Panc1 (cell line): ENCODE data around the gene CAPN11. TPM values are rescaled to one million over a fixed set of nuclear protein-coding genes. Genes with fewer than 3 reads are reported as not detected.

Experiments used
- ATAC-seq: fragments of 200-7000 bp; cut with Tn5 transposase; 2 replicates; pipeline ENCODE4 v1.9.1; 2020; ENCODE audit warnings: mild to moderate bottlenecking, moderate library complexity
- BruUV-seq: library from RNA; stranded (reverse); fragments of 400-500 nt; replicated peaks from 2 replicates; lab custom pipeline; 2021; lab: Mats Ljungman, UMichigan
- CTCF ChIA-PET: fragments of 300-600 bp; sonication (Branson Sonifier 250); formaldehyde crosslinking; loops from one replicate; lab custom pipeline; 2022; ENCODE audit warnings: antibody characterized with exemption; lab: Charles Lee
- POLR2A ChIA-PET: fragments of 300-600 bp; sonication (Branson Sonifier 250); formaldehyde crosslinking; loops from one replicate; lab custom pipeline; 2022; ENCODE audit warnings: antibody characterized with exemption; lab: Charles Lee
- DNase-seq: peaks from one replicate; pipeline ENCODE4 v3.0.0-alpha.2; 2010; ENCODE audit warnings: low read depth, low spot score
- H3K27ac ChIP-seq: 2 replicates; pipeline ENCODE4 v1.5.1; 2011; ENCODE audit warnings: mild to moderate bottlenecking, low read length, inconsistent platforms
- H3K27me3 ChIP-seq: fragments of 200-500 bp; sonication (Bioruptor generic); 2 replicates; pipeline ENCODE4 v1.6.0; 2014; ENCODE audit warnings: low read length, inconsistent platforms; ENCODE audit not compliant: control insufficient read depth, insufficient read depth
- H3K36me3 ChIP-seq: fragments of 200-500 bp; sonication (Bioruptor generic); 2 replicates; pipeline ENCODE4 v1.5.1; 2014; ENCODE audit warnings: inconsistent platforms, mild to moderate bottlenecking, low read length, moderate library complexity; ENCODE audit not compliant: control insufficient read depth, insufficient read depth
- H3K4me1 ChIP-seq: 2 replicates; pipeline ENCODE4 v1.5.1; 2011; ENCODE audit warnings: inconsistent platforms, mild to moderate bottlenecking, low read length, moderate library complexity; ENCODE audit not compliant: control insufficient read depth, insufficient read depth
- H3K4me3 ChIP-seq, 2 experiments: 2 replicates each; pipeline ENCODE4 v1.5.1; 2011 to 2012; ENCODE audit warnings: low read depth in 2 of 2, low read length in 2 of 2, mild to moderate bottlenecking in 2 of 2, inconsistent platforms in 1 of 2, moderate library complexity in 1 of 2
- H3K9me3 ChIP-seq: fragments of 200-500 bp; sonication (Bioruptor generic); 2 replicates; pipeline ENCODE4 v1.5.1; 2014; ENCODE audit warnings: low read depth, mild to moderate bottlenecking, inconsistent platforms, low read length, moderate library complexity; ENCODE audit not compliant: control insufficient read depth, insufficient read depth
- POLR2AphosphoS5 ChIP-seq: IDR thresholded peaks from 2 replicates; pipeline ENCODE4 v1.6.1; 2012; ENCODE audit warnings: mild to moderate bottlenecking, low read depth, low read length, moderate library complexity
- SIN3A ChIP-seq: IDR thresholded peaks from 2 replicates; pipeline ENCODE4 v1.6.1; 2012; ENCODE audit warnings: low read depth, mild to moderate bottlenecking, low read length, moderate library complexity, borderline replicate concordance; ENCODE audit not compliant: insufficient read depth
- TCF7L2 ChIP-seq: IDR thresholded peaks from 2 replicates; pipeline ENCODE4 v1.6.1; 2011; ENCODE audit warnings: mild to moderate bottlenecking, low read depth, low read length, inconsistent platforms
- in situ Hi-C: cut with HindIII; loops from 2 replicates; pipeline ENCODE4 v1.10.0; 2016; ENCODE audit warnings: low sequenced_read_pairs, low pct_unique_long_range_greater_than_20kb
- intact Hi-C: fragments of 100-400 bp; cut with micrococcal nuclease; formaldehyde crosslinking; loops from one replicate; pipeline ENCODE4 v1.10.0; 2022; ENCODE audit not compliant: unreplicated experiment
- total RNA-seq: library from RNA; stranded (reverse); gene quantifications from one replicate; pipeline ENCODE4 v1.2.1, GENCODE V29; 2021; ENCODE audit not compliant: unreplicated experiment
- TF ChIP-seq, protein P1 (sequence below): fragments of 450-650 bp; IDR thresholded peaks from 2 replicates; pipeline ENCODE4 v1.5.1; 2017; ENCODE audit warnings: mild to moderate bottlenecking
- TF ChIP-seq, protein P2 (sequence below), 2 experiments: IDR thresholded peaks; 2 replicates each; pipeline ENCODE4 v1.6.1; 2011 to 2012; ENCODE audit warnings: low read depth in 2 of 2, control low read depth in 1 of 2, low read length in 1 of 2, mild to moderate bottlenecking in 1 of 2, moderate library complexity in 1 of 2; ENCODE audit not compliant: insufficient read depth in 1 of 2

The CAPN11 gene
- total RNA-seq, 1 experiment from 2014 or later: 1.2 TPM

DNA sequence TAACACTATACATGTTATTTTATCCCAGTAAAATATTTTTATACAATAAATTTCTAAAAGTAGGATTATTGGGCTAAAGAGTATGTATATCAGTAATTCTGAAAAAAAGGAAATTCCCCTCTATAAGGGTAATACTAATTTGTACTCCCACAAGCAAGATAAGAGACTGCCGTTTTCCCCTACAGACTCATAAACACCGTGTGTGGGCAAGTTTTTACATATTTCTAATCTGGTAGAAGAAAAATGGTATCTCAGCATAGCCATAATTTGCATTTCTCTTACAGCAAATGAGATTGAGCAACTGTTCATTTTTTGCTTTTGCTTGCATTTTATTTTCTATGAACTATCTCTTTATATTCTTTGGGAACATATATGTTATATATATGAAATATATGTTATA, 32.1 kb downstream of the CAPN11 start:
- POLR2A ChIA-PET: no interaction called here
- TF ChIP-seq TCF7L2 (no peak), POLR2AphosphoS5 (no peak), SIN3A (no peak)
- TF ChIP-seq, protein P1, sequence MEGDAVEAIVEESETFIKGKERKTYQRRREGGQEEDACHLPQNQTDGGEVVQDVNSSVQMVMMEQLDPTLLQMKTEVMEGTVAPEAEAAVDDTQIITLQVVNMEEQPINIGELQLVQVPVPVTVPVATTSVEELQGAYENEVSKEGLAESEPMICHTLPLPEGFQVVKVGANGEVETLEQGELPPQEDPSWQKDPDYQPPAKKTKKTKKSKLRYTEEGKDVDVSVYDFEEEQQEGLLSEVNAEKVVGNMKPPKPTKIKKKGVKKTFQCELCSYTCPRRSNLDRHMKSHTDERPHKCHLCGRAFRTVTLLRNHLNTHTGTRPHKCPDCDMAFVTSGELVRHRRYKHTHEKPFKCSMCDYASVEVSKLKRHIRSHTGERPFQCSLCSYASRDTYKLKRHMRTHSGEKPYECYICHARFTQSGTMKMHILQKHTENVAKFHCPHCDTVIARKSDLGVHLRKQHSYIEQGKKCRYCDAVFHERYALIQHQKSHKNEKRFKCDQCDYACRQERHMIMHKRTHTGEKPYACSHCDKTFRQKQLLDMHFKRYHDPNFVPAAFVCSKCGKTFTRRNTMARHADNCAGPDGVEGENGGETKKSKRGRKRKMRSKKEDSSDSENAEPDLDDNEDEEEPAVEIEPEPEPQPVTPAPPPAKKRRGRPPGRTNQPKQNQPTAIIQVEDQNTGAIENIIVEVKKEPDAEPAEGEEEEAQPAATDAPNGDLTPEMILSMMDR: no peak
- TF ChIP-seq, protein P2, sequence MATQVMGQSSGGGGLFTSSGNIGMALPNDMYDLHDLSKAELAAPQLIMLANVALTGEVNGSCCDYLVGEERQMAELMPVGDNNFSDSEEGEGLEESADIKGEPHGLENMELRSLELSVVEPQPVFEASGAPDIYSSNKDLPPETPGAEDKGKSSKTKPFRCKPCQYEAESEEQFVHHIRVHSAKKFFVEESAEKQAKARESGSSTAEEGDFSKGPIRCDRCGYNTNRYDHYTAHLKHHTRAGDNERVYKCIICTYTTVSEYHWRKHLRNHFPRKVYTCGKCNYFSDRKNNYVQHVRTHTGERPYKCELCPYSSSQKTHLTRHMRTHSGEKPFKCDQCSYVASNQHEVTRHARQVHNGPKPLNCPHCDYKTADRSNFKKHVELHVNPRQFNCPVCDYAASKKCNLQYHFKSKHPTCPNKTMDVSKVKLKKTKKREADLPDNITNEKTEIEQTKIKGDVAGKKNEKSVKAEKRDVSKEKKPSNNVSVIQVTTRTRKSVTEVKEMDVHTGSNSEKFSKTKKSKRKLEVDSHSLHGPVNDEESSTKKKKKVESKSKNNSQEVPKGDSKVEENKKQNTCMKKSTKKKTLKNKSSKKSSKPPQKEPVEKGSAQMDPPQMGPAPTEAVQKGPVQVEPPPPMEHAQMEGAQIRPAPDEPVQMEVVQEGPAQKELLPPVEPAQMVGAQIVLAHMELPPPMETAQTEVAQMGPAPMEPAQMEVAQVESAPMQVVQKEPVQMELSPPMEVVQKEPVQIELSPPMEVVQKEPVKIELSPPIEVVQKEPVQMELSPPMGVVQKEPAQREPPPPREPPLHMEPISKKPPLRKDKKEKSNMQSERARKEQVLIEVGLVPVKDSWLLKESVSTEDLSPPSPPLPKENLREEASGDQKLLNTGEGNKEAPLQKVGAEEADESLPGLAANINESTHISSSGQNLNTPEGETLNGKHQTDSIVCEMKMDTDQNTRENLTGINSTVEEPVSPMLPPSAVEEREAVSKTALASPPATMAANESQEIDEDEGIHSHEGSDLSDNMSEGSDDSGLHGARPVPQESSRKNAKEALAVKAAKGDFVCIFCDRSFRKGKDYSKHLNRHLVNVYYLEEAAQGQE (IDR thresholded peaks at IDR 0.05; ENCODE audit: insufficient read depth in 1 of 2, low read depth in 2 of 2, low read length in 1 of 2): no peak
- DNase-seq (no peak), ATAC-seq (no peak)
- Histone ChIP-seq H3K27ac (no peak overlapping the region), H3K4me1 (no peaks in the 10 kb centered on the region; the same call in 1 of the 2 replicates), H3K9me3 (no peaks in the 10 kb centered on the region), H3K27me3 (no peaks in the 10 kb centered on the region), H3K4me3 (no peak overlapping the region), H3K36me3 (no peaks in the 10 kb centered on the region)
- CTCF ChIA-PET: interaction anchor here (0.6 kb wide), 1 partner anchor 78 kb away, joined by 5 read pairs; no protein-coding TSS in a partner anchor
- BruUV-seq: no TSS peak
- in situ Hi-C loops (no loop called here), intact Hi-C loops (no loop called here)

DNA sequence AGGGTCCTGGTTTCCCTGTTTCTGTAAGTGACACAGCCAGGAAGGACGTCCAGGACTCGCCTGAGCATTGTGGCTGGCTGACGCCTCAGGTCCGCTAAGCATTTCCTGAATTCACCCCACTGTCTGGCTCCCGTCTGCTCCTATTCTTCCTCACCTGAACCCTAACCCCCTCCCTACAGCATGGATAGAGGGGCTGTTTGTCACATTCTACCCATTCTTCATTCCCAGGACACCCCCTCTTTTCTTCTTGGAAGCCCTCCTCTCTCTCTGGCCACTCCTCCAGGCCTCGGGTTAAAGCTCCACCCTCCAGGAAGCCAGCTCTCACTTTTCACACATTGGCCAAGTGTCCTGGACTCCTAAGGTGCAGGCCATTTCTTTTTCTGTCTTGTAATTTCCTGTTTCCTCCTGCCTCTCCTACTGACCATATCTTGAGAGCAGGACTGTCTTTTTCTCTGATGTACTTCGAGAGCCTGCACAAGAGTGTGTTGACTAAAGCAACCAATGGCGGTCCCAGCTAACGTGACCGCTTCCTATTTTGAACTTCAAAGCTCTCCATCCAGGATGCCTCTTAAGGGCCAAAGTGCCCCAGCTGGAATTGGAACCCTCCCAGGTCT, 33.9 kb downstream of the CAPN11 start:
- ChIA-PET CTCF (no interaction called here), POLR2A (interaction anchor here (0.7 kb wide), 1 partner anchor 31 kb away, joined by 3 read pairs; the partner anchor contains the start of gene SLC29A1)
- no peak for DNase-seq
- intact Hi-C loops (no loop called here), in situ Hi-C loops (no loop called here)
- Histone ChIP-seq H3K27ac (no peak overlapping the region), H3K27me3 (no peaks in the 10 kb centered on the region), H3K9me3 (no peaks in the 10 kb centered on the region), H3K36me3 (no peaks in the 10 kb centered on the region), H3K4me3 (no peak overlapping the region), H3K4me1 (no peaks in the 10 kb centered on the region)
- TF ChIP-seq TCF7L2 (no peak), POLR2AphosphoS5 (no peak), SIN3A (no peak)
- TF ChIP-seq, protein P1: no peak
- TF ChIP-seq, protein P2 (IDR thresholded peaks at IDR 0.05; ENCODE audit: insufficient read depth in 1 of 2, low read depth in 2 of 2, low read length in 1 of 2): no peak
- no peak for ATAC-seq
- BruUV-seq: no TSS peak
